K562 (cell line): ENCODE data around the gene BEST2. TPM values are rescaled to one million over a fixed set of nuclear protein-coding genes. Genes with fewer than 3 reads are reported as not detected.

Source experiments
- ATAC-seq: fragments of 200-7000 bp; cut with Tn5 transposase; 3 replicates; pipeline ENCODE4 v1.9.1; 2020; ENCODE audit warnings: moderate library complexity
- BruUV-seq: library from RNA; stranded (reverse); fragments of 400-500 nt; replicated peaks from 2 replicates; lab custom pipeline; 2021; lab: Mats Ljungman, UMichigan
- CTCF ChIA-PET: fragments of 300-600 bp; formaldehyde crosslinking; extraction: SDS; loops from one replicate; lab custom pipeline; 2021; ENCODE audit warnings: low intra/inter-chr PET ratio; lab: Yijun Ruan, JAX
- POLR2A ChIA-PET: fragments of 300-600, 350-650 bp; sonication (Branson Sonifier 250); formaldehyde crosslinking; extraction: SDS; loops from one replicate; lab custom pipeline; 2021; ENCODE audit warnings: antibody characterized with exemption, inconsistent platforms; lab: Yijun Ruan, JAX
- DNase-seq, 4 experiments: peaks; one replicate each; pipeline versions ENCODE4 v3.0.0 to v3.0.0-alpha.2; 2011 to 2018; ENCODE audit warnings: low spot score in 3 of 4, mixed read lengths in 3 of 4; ENCODE audit errors: extremely low read depth in 1 of 4
- FAIRE-seq: peaks from 2 replicates; lab custom pipeline; 2011; peaks lifted over from hg19 to GRCh38; lab: Jason Lieb, UNC
- H2AFZ ChIP-seq: 2 replicates; pipeline ENCODE4 v1.6.0; 2011; ENCODE audit warnings: low read depth, low read length, control low read depth, inconsistent platforms
- H3K27ac ChIP-seq: fragments of 200-600 bp; 3 replicates; pipeline ENCODE4 v1.8.0; 2011; ENCODE audit warnings: low read depth, mild to moderate bottlenecking, control low read depth, inconsistent platforms, low read length, moderate library complexity, mixed read lengths; ENCODE audit errors: extremely low read depth
- H3K27me3 ChIP-seq, 2 experiments: fragments of 300-600 bp in 1 of 2; 2 replicates in 1 of 2; 3 replicates in 1 of 2; pipeline versions ENCODE4 v1.6.0 to v1.8.0; 2011; ENCODE audit warnings: inconsistent platforms in 2 of 2, low read length in 2 of 2, mild to moderate bottlenecking in 1 of 2, mixed read lengths in 1 of 2, moderate library complexity in 1 of 2; ENCODE audit not compliant: control insufficient read depth in 2 of 2, insufficient read depth in 2 of 2
- H3K36me3 ChIP-seq: fragments of 300-600 bp; 3 replicates; pipeline ENCODE4 v1.8.0; 2011; ENCODE audit warnings: mild to moderate bottlenecking, low read length, inconsistent platforms; ENCODE audit not compliant: control insufficient read depth, insufficient read depth
- H3K4me1 ChIP-seq, 2 experiments: fragments of 200-600 bp in 1 of 2; replicated peaks in 1 of 2; 2 replicates in 1 of 2; 3 replicates in 1 of 2; pipeline versions ENCODE4 v1.5.1 to v1.8.0; 2011; ENCODE audit warnings: inconsistent platforms in 2 of 2, low read length in 2 of 2, mild to moderate bottlenecking in 1 of 2, mixed read lengths in 1 of 2, moderate library complexity in 1 of 2; ENCODE audit not compliant: control insufficient read depth in 2 of 2, insufficient read depth in 2 of 2
- H3K4me2 ChIP-seq: 2 replicates; pipeline ENCODE4 v1.6.1; 2011; ENCODE audit warnings: low read length, control low read depth, inconsistent platforms, mixed read lengths; ENCODE audit not compliant: insufficient read depth
- H3K4me3 ChIP-seq: fragments of 200-600 bp; sonication (generic), shearing (Covaris generic); 2 replicates; pipeline ENCODE4 v1.5.1; 2016; ENCODE audit warnings: control low read depth, inconsistent platforms
- H3K79me2 ChIP-seq: fragments of 200-600 bp; 3 replicates; pipeline ENCODE4 v1.8.0; 2011; ENCODE audit warnings: low read length, inconsistent platforms; ENCODE audit not compliant: control insufficient read depth, insufficient read depth
- H3K9ac ChIP-seq, 2 experiments: 2 replicates each; pipeline versions ENCODE4 v1.6.0 to v1.6.1; 2011; ENCODE audit warnings: low read depth in 2 of 2, low read length in 2 of 2, control low read depth in 1 of 2, inconsistent platforms in 1 of 2, mild to moderate bottlenecking in 1 of 2, mixed read lengths in 1 of 2; ENCODE audit not compliant: insufficient read depth in 1 of 2
- H3K9me1 ChIP-seq: one replicate; pipeline ENCODE4 v1.6.0; 2011; ENCODE audit warnings: inconsistent platforms, mild to moderate bottlenecking, low read length, moderate library complexity; ENCODE audit not compliant: control insufficient read depth, insufficient read depth
- H3K9me3 ChIP-seq: replicated peaks from 2 replicates; pipeline ENCODE4 v1.5.1; 2011; ENCODE audit warnings: low read depth, low read length, inconsistent platforms; ENCODE audit not compliant: control insufficient read depth, insufficient read depth
- H4K20me1 ChIP-seq: replicated peaks from 2 replicates; pipeline ENCODE4 v1.6.1; 2011; ENCODE audit warnings: low read length, inconsistent platforms, mixed read lengths; ENCODE audit not compliant: control insufficient read depth, insufficient read depth
- BCOR ChIP-seq: fragments of 450-650 bp; IDR thresholded peaks from 2 replicates; pipeline ENCODE4 v1.6.1; 2016
- CREB3 ChIP-seq: fragments of 450-650 bp; conservative IDR thresholded peaks from 2 replicates; pipeline ENCODE4 v1.6.1; 2016; ENCODE audit warnings: missing genetic modification characterization, low read depth, mild to moderate bottlenecking, missing compliant biosample characterization, moderate library complexity
- MCM3 ChIP-seq: fragments of 450-650 bp; IDR thresholded peaks from 2 replicates; pipeline ENCODE4 v1.6.1; 2016
- MEF2D ChIP-seq: conservative IDR thresholded peaks from 2 replicates; pipeline ENCODE4 v1.6.1; 2016; ENCODE audit warnings: low read depth, missing genetic modification characterization, missing compliant biosample characterization
- MLX ChIP-seq, 2 experiments: fragments of 450-650 bp in 1 of 2; sonication (generic) in 1 of 2; formaldehyde crosslinking; conservative IDR thresholded peaks; 2 replicates each; pipeline versions ENCODE4 v1.4.0 to v1.8.1; 2020 to 2022; ENCODE audit warnings: mild to moderate bottlenecking in 1 of 2, missing genetic modification reagents in 1 of 2
- NKRF ChIP-seq: fragments of 450-650 bp; IDR thresholded peaks from 2 replicates; pipeline ENCODE4 v1.6.1; 2016; ENCODE audit warnings: borderline replicate concordance
- PHB ChIP-seq: fragments of 250-450 bp; sonication (Bioruptor Pico); IDR thresholded peaks from 2 replicates; pipeline ENCODE4 v1.5.0; 2021
- PHTF2 ChIP-seq: fragments of 250-450 bp; sonication (Bioruptor Pico); IDR thresholded peaks from 2 replicates; pipeline ENCODE4 v1.5.0; 2021; ENCODE audit warnings: mild to moderate bottlenecking
- POLR2A ChIP-seq: fragments of 450-650 bp; conservative IDR thresholded peaks from 2 replicates; pipeline ENCODE4 v1.6.1; 2016
- SIN3A ChIP-seq, 2 experiments: fragments of 150-350 bp in 1 of 2; IDR thresholded peaks; 2 replicates each; pipeline ENCODE4 v1.6.1; 2011 to 2016; ENCODE audit warnings: borderline replicate concordance in 2 of 2, low read depth in 2 of 2, low read length in 2 of 2, mild to moderate bottlenecking in 2 of 2, moderate library complexity in 2 of 2; ENCODE audit not compliant: control insufficient read depth in 1 of 2
- STAT5B ChIP-seq: fragments of 250-450 bp; sonication (Bioruptor Pico); IDR thresholded peaks from 2 replicates; pipeline ENCODE4 v1.8.0; 2021; ENCODE audit warnings: mild to moderate bottlenecking, inconsistent platforms
- SUPT5H ChIP-seq: fragments of 450-650 bp; IDR thresholded peaks from 2 replicates; pipeline ENCODE4 v1.6.1; 2016
- TAF1 ChIP-seq: IDR thresholded peaks from 2 replicates; pipeline ENCODE4 v1.6.1; 2011; ENCODE audit warnings: mild to moderate bottlenecking, low read length, moderate library complexity; ENCODE audit not compliant: insufficient read depth, control insufficient read depth, severe bottlenecking; ENCODE audit errors: extremely low read depth
- ZFP1 ChIP-seq: fragments of 450-650 bp; formaldehyde crosslinking; IDR thresholded peaks from 2 replicates; pipeline ENCODE4 v1.4.0; 2020; ENCODE audit warnings: mild to moderate bottlenecking, mixed read lengths
- ZNF121 ChIP-seq: sonication (generic); formaldehyde crosslinking; conservative IDR thresholded peaks from 2 replicates; pipeline ENCODE4 v1.8.0; 2022; ENCODE audit warnings: missing genetic modification reagents
- ZNF133 ChIP-seq: fragments of 250-450 bp; sonication (Bioruptor Pico); IDR thresholded peaks from 2 replicates; pipeline ENCODE4 v1.4.0; 2020; ENCODE audit warnings: mild to moderate bottlenecking
- ZNF23 ChIP-seq: fragments of 250-450 bp; sonication (Bioruptor Pico); IDR thresholded peaks from 2 replicates; pipeline ENCODE4 v1.4.0; 2020; ENCODE audit warnings: mild to moderate bottlenecking
- ZNF274 ChIP-seq: IDR thresholded peaks from 2 replicates; pipeline ENCODE4 v1.6.1; 2011; ENCODE audit warnings: low read depth, mild to moderate bottlenecking, low read length, moderate library complexity, borderline replicate concordance
- ZNF778 ChIP-seq: fragments of 450-650 bp; formaldehyde crosslinking; IDR thresholded peaks from 2 replicates; pipeline ENCODE4 v1.4.0; 2020; ENCODE audit warnings: mild to moderate bottlenecking, moderate library complexity
- WGBS: fragments of 100-300 bp; shearing (Covaris generic); methylation state at CpG from one replicate; pipeline ENCODE4 v1.1.6; 2016; ENCODE audit warnings: low coverage, mixed read lengths; ENCODE audit not compliant: insufficient coverage; ENCODE audit errors: missing lambda C conversion rate; 5-methylcytosine and 5-hydroxymethylcytosine counted together
- in situ Hi-C: fragments of 300-500 bp; cut with MboI; formaldehyde crosslinking; loops from 4 replicates; pipeline ENCODE4 v1.15.0; 2018; ENCODE audit warnings: inconsistent platforms, mixed read lengths
- intact Hi-C: fragments of 100-400 bp; cut with micrococcal nuclease; formaldehyde crosslinking; loops from 2 replicates; pipeline ENCODE4 v1.14.2; 2022
- polyA plus RNA-seq, 8 experiments: library from polyadenylated mRNA; depleted of rRNA in 4 of 8; stranded (reverse) in 5 of 8; unstranded in 3 of 8; fragments of >200 nt; fragmentation: Nextera tagmentation in 2 of 8; fragmentation: Illumina TruSeq in 1 of 8; extraction: Ambion mirVana in 2 of 8; extraction: Trizol in 1 of 8; gene quantifications; 2 replicates each; pipeline versions ENCODE4 v1.2.1 to v1.2.3, GENCODE V29; 2011 to 2014; ENCODE audit warnings: inconsistent platforms in 1 of 8, missing spikeins in 1 of 8
- total RNA-seq, 7 experiments: library from RNA; depleted of rRNA in 6 of 7; stranded (reverse); fragments of >200 nt in 6 of 7; fragmentation: Illumina TruSeq in 2 of 7; extraction: Trizol in 2 of 7; gene quantifications; 2 replicates each; pipeline versions ENCODE4 v1.2.1 to v1.2.3, GENCODE V29; 2011 to 2021; ENCODE audit warnings: low replicate concordance in 1 of 7

BEST2 gene
- total and polyA plus RNA-seq, 9 of the 15 experiments (the other 6 are each of a cell fraction or from before 2014, with no cell fraction given), result not detected

GRCh38 chr19:12792051-12792852 is 40.7 kb downstream of the BEST2 start:
- Histone ChIP-seq H3K79me2 (peaks cover 36% of the 10 kb centered on the region), H3K4me2 (peak overlapping the region; percentile 96), H3K9me1 (no peaks in the 10 kb centered on the region), H3K27me3 (no peaks in the 10 kb centered on the region), H3K4me1 (peaks cover 40 to 76% of the 10 kb centered on the region in 2 experiments), H3K9ac (peak overlapping the region; percentile 89 to 97), H3K4me3 (peak overlapping the region; percentile 83), H3K27ac (peak overlapping the region; percentile 89), H4K20me1 (peaks cover 13% of the 10 kb centered on the region; the same call in 1 of the 2 replicates), H3K9me3 (no peaks in the 10 kb centered on the region), H2AFZ (0 out of 2 replicates have a peak overlapping the region, but pooled peaks have one; percentile 14), H3K36me3 (peaks cover 7% of the 10 kb centered on the region; the same call in 2 of the 3 replicates)
- WGBS, result under 1% methylated on average over 49 of the region's 84 CpGs
- ATAC-seq (peak; percentile 5), FAIRE-seq (peak; percentile 52), DNase-seq (peak; percentile 45 to 87 (median 62))
- intact Hi-C loops (loop anchor here (10.0 kb wide), 1 partner anchor 227 kb away; no protein-coding TSS in a partner anchor), in situ Hi-C loops (no loop called here)
- BruUV-seq, result TSS peak; percentile 81
- POLR2A ChIA-PET, result interaction anchor here (0.6 to 3.6 kb wide), 35 partner anchors 8 to 1426 kb away, joined by 3 to 44 read pairs (median 4); partner anchors contain the start of genes BEST2, DHPS, DNASE2 and GET3
- CTCF ChIA-PET, result interaction anchor here (0.7 kb wide), 1 partner anchor 103 kb away, joined by 3 read pairs; no protein-coding TSS in a partner anchor
- peak; percentile 68 for TF ChIP-seq NKRF
- TF ChIP-seq STAT5B (CRISPR knock-in tag), result no peak
- no peak for TF ChIP-seq ZNF23 (CRISPR knock-in tag)
- TF ChIP-seq TAF1, result peak; percentile 15
- no peak for TF ChIP-seq MEF2D
- TF ChIP-seq PHTF2 (CRISPR knock-in tag), result no peak
- no peak for TF ChIP-seq MLX (CRISPR knock-in tag; conservative IDR thresholded peaks at IDR 0.05)
- TF ChIP-seq BCOR, result 0 out of 2 replicates have a peak, but pooled peaks have one; percentile 39
- no peak for TF ChIP-seq ZNF121 (CRISPR knock-in tag)
- no peak for TF ChIP-seq CREB3 (tag)
- TF ChIP-seq MCM3, result no peak
- TF ChIP-seq SIN3A (IDR thresholded peaks at IDR 0.05; ENCODE audit: borderline replicate concordance in 2 of 2, control insufficient read depth in 1 of 2, low read depth in 2 of 2, low read length in 2 of 2), result peak; percentile 67 to 68; a peak in 2 of 4 replicates
- peak; percentile 42 for TF ChIP-seq POLR2A
- TF ChIP-seq ZFP1, result no peak
- TF ChIP-seq SUPT5H, result peak; percentile 28; the same call in 1 of the 2 replicates
- TF ChIP-seq ZNF274, result no peak
- TF ChIP-seq PHB (CRISPR knock-in tag), result no peak
- TF ChIP-seq ZNF778, result no peak
- 0 out of 2 replicates have a peak, but pooled peaks have one; percentile 20 for TF ChIP-seq ZNF133 (CRISPR knock-in tag)
